ENCODE data around the gene LRRTM4. TPM values are rescaled to one million over a fixed set of nuclear protein-coding genes. Genes with fewer than 3 reads are reported as not detected.

Gene LRRTM4
- total and polyA plus RNA-seq, 2 experiments from 2014 or later: 4.5 to 15.4 TPM

GRCh38 chr2:77081597-77081996 is 440.6 kb downstream of the LRRTM4 start:
- Histone ChIP-seq H3K27me3 (ENCODE audit: insufficient read depth) (no peaks in the 10 kb centered on the region), H3K4me1 (ENCODE audit: insufficient read depth) (peaks cover 28% of the 10 kb centered on the region), H2AFZ (no peak overlapping the region), H3K4me2 (no peak overlapping the region), H3F3A (replicated peaks; ENCODE audit: low read depth) (no peaks in the 10 kb centered on the region), H3K27ac (ENCODE audit: low read depth) (no peak overlapping the region), H3K36me3 (ENCODE audit: insufficient read depth) (no peaks in the 10 kb centered on the region), H3K79me2 (replicated peaks; ENCODE audit: insufficient read depth) (peaks cover 17% of the 10 kb centered on the region), H3K9me2 (ENCODE audit: insufficient read depth) (no peaks in the 10 kb centered on the region), H4K20me1 (replicated peaks; ENCODE audit: insufficient read depth) (no peaks in the 10 kb centered on the region), H3K4me3 (no peak overlapping the region)
- Mint-ChIP-seq H3K9me3 (no peaks in the 10 kb centered on the region), H3K27me3 (ENCODE audit: insufficient read depth, low read depth, poor library complexity) (peaks cover 5% of the 10 kb centered on the region), H3K4me1 (peaks cover 26% of the 10 kb centered on the region), H3K4me3 (no peak overlapping the region), H3K36me3 (ENCODE audit: low read depth) (peaks cover 7% of the 10 kb centered on the region; the same call in 2 of the 3 replicates), H3K27ac (no peak overlapping the region)
- ATAC-seq (no peak), DNase-seq (ENCODE audit: low spot score) (no peak)
- no peak for TF ChIP-seq ZNF462 (CRISPR knock-in tag; IDR thresholded peaks at IDR 0.05)
- no peak for TF ChIP-seq ZNF331 (CRISPR knock-in tag; IDR thresholded peaks at IDR 0.05; ENCODE audit: low read depth)
- no peak for TF ChIP-seq EZH2phosphoT487 (IDR thresholded peaks at IDR 0.05; ENCODE audit: unreplicated experiment)
- no peak for TF ChIP-seq ETS1 (IDR thresholded peaks at IDR 0.05)
- no peak for TF ChIP-seq POLR2AphosphoS5 (IDR thresholded peaks at IDR 0.05; ENCODE audit: low read depth)
- TF ChIP-seq EZH2 (IDR thresholded peaks at IDR 0.05; ENCODE audit: low read depth, unreplicated experiment): no peak
- no peak for TF ChIP-seq STAT1 (IDR thresholded peaks at IDR 0.05; ENCODE audit: unreplicated experiment)
- no peak for TF ChIP-seq NANOG (IDR thresholded peaks at IDR 0.05; ENCODE audit: borderline replicate concordance)
- TF ChIP-seq CREB1 (CRISPR knock-in tag; IDR thresholded peaks at IDR 0.05; ENCODE audit: low read depth): no peak
- TF ChIP-seq REST (IDR thresholded peaks at IDR 0.05; ENCODE audit: unreplicated experiment): no peak
- TF ChIP-seq ZNF114 (CRISPR knock-in tag; IDR thresholded peaks at IDR 0.05): no peak
- TF ChIP-seq CTCF (conservative IDR thresholded peaks at IDR 0.05; ENCODE audit: low read depth in 2 of 2): no peak
- no peak for TF ChIP-seq JUNB (IDR thresholded peaks at IDR 0.05; ENCODE audit: unreplicated experiment)
